Lower leg skin (tissue), 4 donors: ENCODE measurements around the gene GSN. TPM values are rescaled to one million over a fixed set of nuclear protein-coding genes. Genes with fewer than 3 reads are reported as not detected.

Experiments used
- DNase-seq, 2 donors: peaks; one replicate each; pipeline ENCODE4 v3.0.0-alpha.2; 2019; ENCODE audit warnings: low spot score in 2 of 2
- H3K4me3 ChIP-seq: fragments of 200-600 bp; sonication (generic); 2 replicates; pipeline ENCODE4 v1.5.1; 2017; ENCODE audit warnings: mild to moderate bottlenecking, low read depth; ENCODE audit not compliant: poor library complexity, severe bottlenecking
- CTCF ChIP-seq, 3 donors: fragments of 450-650 bp; IDR thresholded peaks; one replicate each; pipeline ENCODE4 v1.5.1; 2016; ENCODE audit warnings: antibody characterized with exemption in 3 of 3, mild to moderate bottlenecking in 3 of 3, moderate library complexity in 2 of 3
- POLR2A ChIP-seq, 2 donors: fragments of 450-650 bp; IDR thresholded peaks; one replicate each; pipeline ENCODE4 v1.6.1; 2016 to 2017; ENCODE audit warnings: antibody characterized with exemption in 2 of 2, mild to moderate bottlenecking in 1 of 2, moderate library complexity in 1 of 2
- WGBS, 2 donors: methylation state at CpG; one replicate each; pipeline ENCODE4 v1.1.5; 2018; 5-methylcytosine and 5-hydroxymethylcytosine counted together
- intact Hi-C: fragments of 100-400 bp; cut with DNase I; formaldehyde crosslinking; loops from one replicate; pipeline ENCODE4 v1.15.0; 2023; ENCODE audit warnings: low total_unique reads
- total RNA-seq, 4 donors: library from RNA; depleted of rRNA; stranded (reverse); fragments of >200 nt; gene quantifications; one replicate each; pipeline ENCODE4 v1.1.0, GENCODE V29; 2016

Gene GSN
- total RNA-seq, 4 donors from 2014 or later: 835 to 2,031 (median 1,042) TPM

GRCh38 chr9:121303456-121304451 is 35.8 kb downstream of the GSN start:
- no peak for TF ChIP-seq CTCF (IDR thresholded peaks at IDR 0.05)
- TF ChIP-seq POLR2A (IDR thresholded peaks at IDR 0.05): no peak
- 71 to 72% methylated on average over 3 of the region's 3 CpGs for WGBS, 2 donors
- DNase-seq: no peak
- intact Hi-C loops: no loop called here
- H3K4me3 ChIP-seq: no peak overlapping the region

GRCh38 chr9:121304707-121305106 is 36.7 kb downstream of the GSN start:
- intact Hi-C loops: no loop called here
- TF ChIP-seq CTCF (IDR thresholded peaks at IDR 0.05) (no peak), POLR2A (IDR thresholded peaks at IDR 0.05) (no peak)
- 83 to 93% methylated on average over 1 of the region's 1 CpG for WGBS, 2 donors
- DNase-seq: no peak
- H3K4me3 ChIP-seq: no peak overlapping the region

- intact Hi-C loops: no loop called here
- 42 to 63% methylated on average over 13 of the region's 13 CpGs for WGBS, 2 donors
- no peak overlapping the region for H3K4me3 ChIP-seq
- peak; percentile 80 to 95 for DNase-seq
- TF ChIP-seq POLR2A (IDR thresholded peaks at IDR 0.05) (no peak), CTCF (IDR thresholded peaks at IDR 0.05) (no peak)
These were observed 37.5 kb downstream of the GSN start for GRCh38 chr9:121305269-121305994.

GRCh38 chr9:121307976-121308375 is 40.0 kb downstream of the GSN start:
- TF ChIP-seq CTCF (IDR thresholded peaks at IDR 0.05): no peak
- TF ChIP-seq POLR2A (IDR thresholded peaks at IDR 0.05): no peak
- no peak for DNase-seq
- H3K4me3 ChIP-seq: no peak overlapping the region
- intact Hi-C loops: no loop called here
- WGBS, 2 donors: 74 to 75% methylated on average over 2 of the region's 2 CpGs

- no peak overlapping the region for H3K4me3 ChIP-seq
- TF ChIP-seq POLR2A (IDR thresholded peaks at IDR 0.05): no peak
- TF ChIP-seq CTCF (IDR thresholded peaks at IDR 0.05): no peak
- intact Hi-C loops: no loop called here
- no peak for DNase-seq
- 89 to 91% methylated on average over 13 of the region's 13 CpGs for WGBS, 2 donors
These were observed 40.8 kb downstream of the GSN start for GRCh38 chr9:121308765-121309164.
